ENCODE results near the gene PPP2R5E.
"Not testable (repeated sequence)": the region's sequence is repeated elsewhere in the genome, so short reads cannot be mapped to it uniquely, and the experiment has no call there.

Gene PPP2R5E

DNA sequence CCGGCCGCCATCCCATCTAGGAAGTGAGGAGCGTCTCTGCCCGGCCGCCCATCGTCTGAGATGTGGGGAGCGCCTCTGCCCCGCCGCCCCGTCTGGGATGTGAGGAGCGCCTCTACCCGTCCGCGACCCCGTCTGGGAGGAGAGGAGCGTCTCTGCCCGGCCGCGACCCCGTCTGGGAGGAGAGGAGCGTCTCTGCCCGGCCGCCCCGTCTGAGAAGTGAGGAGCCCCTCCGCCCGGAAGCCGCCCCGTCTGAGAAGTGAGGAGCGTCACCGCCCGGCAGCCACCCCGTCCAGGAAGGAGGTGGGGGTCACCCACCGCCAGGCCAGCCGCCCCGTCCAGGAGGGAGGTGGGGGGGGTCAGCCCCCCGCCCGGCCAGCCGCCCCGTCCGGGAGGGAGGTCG is 20.7 kb downstream of the PPP2R5E start:
- H3K27me3 ChIP-seq (ENCODE audit: control insufficient read depth, insufficient read depth, low read length); H3K4me1 ChIP-seq (ENCODE audit: control insufficient read depth, insufficient read depth, low read length): not testable (repeated sequence)
- WGBS (ENCODE audit: insufficient coverage, insufficient read length): no CpG with 5 or more reads among the region's 41 CpGs

GRCh38 chr14:63517354-63517753 is 25.8 kb downstream of the PPP2R5E start:
- Histone ChIP-seq H3K36me3 (ENCODE audit: control insufficient read depth, insufficient read depth, low read length) (no peaks in the 10 kb centered on the region), H3K27me3 (ENCODE audit: control insufficient read depth, insufficient read depth, low read length) (no peaks in the 10 kb centered on the region), H3K9me3 (ENCODE audit: control insufficient read depth, insufficient read depth, low read length) (no peaks in the 10 kb centered on the region), H3K27ac (ENCODE audit: low read length) (no peak overlapping the region), H3K4me3 (ENCODE audit: low read length) (no peak overlapping the region), H3K4me1 (ENCODE audit: control insufficient read depth, insufficient read depth, low read length) (no peaks in the 10 kb centered on the region)
- no CpG with 5 or more reads among the region's 2 CpGs for WGBS (ENCODE audit: insufficient coverage, insufficient read length)
- DNase-seq (ENCODE audit: low read depth, low spot score): no peak

More for the DNA sequence above, 20.7 kb downstream of the PPP2R5E start:
- H3K4me3 ChIP-seq (ENCODE audit: low read length); H3K36me3 ChIP-seq (ENCODE audit: control insufficient read depth, insufficient read depth, low read length); H3K9me3 ChIP-seq (ENCODE audit: control insufficient read depth, insufficient read depth, low read length); DNase-seq (ENCODE audit: low read depth, low spot score); H3K27ac ChIP-seq (ENCODE audit: low read length): not testable (repeated sequence)

- H3K9me3 ChIP-seq (ENCODE audit: control insufficient read depth, insufficient read depth, low read length): no peaks in the 10 kb centered on the region
- H3K4me3 ChIP-seq (ENCODE audit: low read length): no peak overlapping the region
- DNase-seq (ENCODE audit: low read depth, low spot score): no peak
- H3K27me3 ChIP-seq (ENCODE audit: control insufficient read depth, insufficient read depth, low read length): no peaks in the 10 kb centered on the region
- no CpG with 5 or more reads among the region's 4 CpGs for WGBS (ENCODE audit: insufficient coverage, insufficient read length)
- H3K27ac ChIP-seq (ENCODE audit: low read length): no peak overlapping the region
- H3K36me3 ChIP-seq (ENCODE audit: control insufficient read depth, insufficient read depth, low read length): no peaks in the 10 kb centered on the region
- no peaks in the 10 kb centered on the region for H3K4me1 ChIP-seq (ENCODE audit: control insufficient read depth, insufficient read depth, low read length)
These were observed 27.9 kb downstream of the PPP2R5E start for GRCh38 chr14:63515240-63515639.

DNA sequence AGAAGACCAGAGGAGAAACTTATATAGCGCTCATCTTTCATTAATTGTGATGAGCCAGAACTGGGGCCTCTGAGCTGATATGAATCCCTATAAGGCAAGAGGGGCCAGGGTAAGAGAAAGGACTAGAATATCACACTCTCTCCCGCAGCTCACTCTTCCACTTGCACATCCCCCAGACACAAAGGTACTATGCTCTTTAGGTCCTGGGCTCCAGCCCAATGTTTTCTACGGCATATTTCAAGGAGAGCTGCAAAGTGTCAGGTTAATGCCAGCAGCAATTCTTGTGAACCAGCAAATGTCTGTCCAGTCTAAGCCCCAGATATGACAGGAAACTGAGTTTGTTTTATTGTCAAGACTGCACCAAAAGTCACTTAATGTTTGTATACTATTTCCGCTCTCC is 29.4 kb downstream of the PPP2R5E start:
- Histone ChIP-seq H3K9me3 (ENCODE audit: control insufficient read depth, insufficient read depth, low read length) (no peaks in the 10 kb centered on the region), H3K27me3 (ENCODE audit: control insufficient read depth, insufficient read depth, low read length) (no peaks in the 10 kb centered on the region), H3K36me3 (ENCODE audit: control insufficient read depth, insufficient read depth, low read length) (no peaks in the 10 kb centered on the region), H3K4me1 (ENCODE audit: control insufficient read depth, insufficient read depth, low read length) (no peaks in the 10 kb centered on the region), H3K27ac (ENCODE audit: low read length) (no peak overlapping the region), H3K4me3 (ENCODE audit: low read length) (no peak overlapping the region)
- 100% methylated on average over 1 of the region's 4 CpGs for WGBS (ENCODE audit: insufficient coverage, insufficient read length)
- no peak for DNase-seq (ENCODE audit: low read depth, low spot score)

DNA sequence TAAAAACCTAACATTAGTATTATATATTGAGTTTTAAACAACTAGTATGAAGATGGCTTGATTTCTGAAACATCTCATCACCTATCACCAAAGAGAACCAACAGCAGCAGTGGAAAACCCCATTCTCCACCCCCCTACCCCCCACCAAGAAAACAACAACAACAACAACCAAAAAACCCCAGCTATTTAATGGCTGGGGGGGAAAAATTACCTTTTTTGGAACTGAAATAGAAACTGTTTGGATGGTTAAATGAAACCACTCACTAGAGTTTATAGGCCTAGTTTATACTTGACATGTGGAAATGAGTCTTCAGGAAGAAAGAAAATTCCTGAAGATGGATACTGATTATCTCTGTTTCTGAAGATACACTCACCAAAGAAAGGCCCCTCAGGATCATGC is 30.3 kb downstream of the PPP2R5E start:
- Histone ChIP-seq H3K27ac (ENCODE audit: low read length) (no peak overlapping the region), H3K27me3 (ENCODE audit: control insufficient read depth, insufficient read depth, low read length) (no peaks in the 10 kb centered on the region), H3K9me3 (ENCODE audit: control insufficient read depth, insufficient read depth, low read length) (no peaks in the 10 kb centered on the region), H3K36me3 (ENCODE audit: control insufficient read depth, insufficient read depth, low read length) (no peaks in the 10 kb centered on the region), H3K4me1 (ENCODE audit: control insufficient read depth, insufficient read depth, low read length) (no peaks in the 10 kb centered on the region), H3K4me3 (ENCODE audit: low read length) (no peak overlapping the region)
- DNase-seq (ENCODE audit: low read depth, low spot score): no peak

- DNase-seq (ENCODE audit: low read depth, low spot score): no peak
- H3K9me3 ChIP-seq (ENCODE audit: control insufficient read depth, insufficient read depth, low read length): no peaks in the 10 kb centered on the region
- no peaks in the 10 kb centered on the region for H3K4me1 ChIP-seq (ENCODE audit: control insufficient read depth, insufficient read depth, low read length)
- no peaks in the 10 kb centered on the region for H3K36me3 ChIP-seq (ENCODE audit: control insufficient read depth, insufficient read depth, low read length)
- H3K27me3 ChIP-seq (ENCODE audit: control insufficient read depth, insufficient read depth, low read length): no peaks in the 10 kb centered on the region
- H3K27ac ChIP-seq (ENCODE audit: low read length): no peak overlapping the region
- no peak overlapping the region for H3K4me3 ChIP-seq (ENCODE audit: low read length)
- WGBS (ENCODE audit: insufficient coverage, insufficient read length): no CpG with 5 or more reads among the region's 5 CpGs
These were observed 32.6 kb downstream of the PPP2R5E start for GRCh38 chr14:63510538-63510937.

- Histone ChIP-seq H3K4me1 (ENCODE audit: control insufficient read depth, insufficient read depth, low read length) (no peaks in the 10 kb centered on the region), H3K36me3 (ENCODE audit: control insufficient read depth, insufficient read depth, low read length) (no peaks in the 10 kb centered on the region), H3K4me3 (ENCODE audit: low read length) (no peak overlapping the region), H3K27me3 (ENCODE audit: control insufficient read depth, insufficient read depth, low read length) (no peaks in the 10 kb centered on the region), H3K27ac (ENCODE audit: low read length) (no peak overlapping the region), H3K9me3 (ENCODE audit: control insufficient read depth, insufficient read depth, low read length) (no peaks in the 10 kb centered on the region)
- DNase-seq (ENCODE audit: low read depth, low spot score): no peak
- WGBS (ENCODE audit: insufficient coverage, insufficient read length): no CpG with 5 or more reads among the region's 5 CpGs
These were observed 35.1 kb downstream of the PPP2R5E start for GRCh38 chr14:63508033-63508432.

DNA sequence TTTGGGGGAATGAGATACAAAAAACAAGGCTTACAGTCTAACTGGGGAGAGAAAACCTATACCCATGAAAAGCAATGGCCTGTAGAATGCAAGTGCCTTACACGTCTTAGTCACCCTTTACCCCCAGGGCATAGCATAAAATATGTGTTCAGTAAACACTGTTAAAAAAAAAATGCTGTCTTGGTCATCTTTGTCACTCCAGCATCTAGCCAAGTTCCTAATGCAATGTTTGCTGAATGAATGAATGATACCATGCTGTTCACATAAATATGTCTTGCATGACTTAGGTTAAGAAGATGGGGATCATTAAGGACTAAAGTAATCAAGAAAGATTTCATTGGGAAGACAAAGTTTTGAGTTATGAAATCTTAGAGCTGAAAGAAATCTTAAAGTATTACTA is 38.5 kb downstream of the PPP2R5E start:
- Histone ChIP-seq H3K36me3 (ENCODE audit: control insufficient read depth, insufficient read depth, low read length) (no peaks in the 10 kb centered on the region), H3K4me1 (ENCODE audit: control insufficient read depth, insufficient read depth, low read length) (no peaks in the 10 kb centered on the region), H3K27me3 (ENCODE audit: control insufficient read depth, insufficient read depth, low read length) (no peaks in the 10 kb centered on the region), H3K9me3 (ENCODE audit: control insufficient read depth, insufficient read depth, low read length) (no peaks in the 10 kb centered on the region), H3K4me3 (ENCODE audit: low read length) (no peak overlapping the region), H3K27ac (ENCODE audit: low read length) (no peak overlapping the region)
- no CpG with 5 or more reads among the region's 1 CpG for WGBS (ENCODE audit: insufficient coverage, insufficient read length)
- no peak for DNase-seq (ENCODE audit: low read depth, low spot score)

GRCh38 chr14:63501429-63501828 is 41.7 kb downstream of the PPP2R5E start:
- no CpG with 5 or more reads among the region's 3 CpGs for WGBS (ENCODE audit: insufficient coverage, insufficient read length)
- Histone ChIP-seq H3K27me3 (ENCODE audit: control insufficient read depth, insufficient read depth, low read length) (no peaks in the 10 kb centered on the region), H3K36me3 (ENCODE audit: control insufficient read depth, insufficient read depth, low read length) (no peaks in the 10 kb centered on the region), H3K27ac (ENCODE audit: low read length) (no peak overlapping the region), H3K4me1 (ENCODE audit: control insufficient read depth, insufficient read depth, low read length) (no peaks in the 10 kb centered on the region), H3K9me3 (ENCODE audit: control insufficient read depth, insufficient read depth, low read length) (no peaks in the 10 kb centered on the region), H3K4me3 (ENCODE audit: low read length) (no peak overlapping the region)
- DNase-seq (ENCODE audit: low read depth, low spot score): no peak

DNA sequence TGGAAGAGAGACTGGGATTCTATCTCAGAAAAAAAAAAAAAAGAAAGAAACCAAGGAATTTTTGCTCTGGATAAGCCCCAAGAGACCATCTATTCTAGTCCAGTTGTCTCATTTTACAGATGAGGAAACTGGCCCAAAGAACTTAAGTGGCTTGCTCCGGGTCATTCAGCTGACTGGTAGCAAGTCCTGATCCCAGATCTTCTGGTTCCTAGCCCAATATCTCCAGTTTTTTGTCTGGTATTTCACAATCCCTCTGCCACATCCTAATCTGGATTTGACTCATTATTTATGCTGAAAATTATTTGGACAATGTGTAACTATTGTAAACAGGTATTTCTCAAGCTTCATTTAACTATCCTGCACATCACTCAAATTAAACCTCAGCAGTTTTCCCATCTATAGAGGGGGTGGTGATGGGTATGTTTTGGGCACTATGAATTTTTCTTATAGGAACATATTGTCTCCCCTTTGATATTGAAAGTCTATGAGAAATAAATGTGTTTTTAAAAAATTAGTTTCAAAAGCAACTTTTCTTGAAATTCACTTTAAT is 43.4 kb downstream of the PPP2R5E start:
- no peaks in the 10 kb centered on the region for H3K9me3 ChIP-seq (ENCODE audit: control insufficient read depth, insufficient read depth, low read length)
- H3K27me3 ChIP-seq (ENCODE audit: control insufficient read depth, insufficient read depth, low read length): no peaks in the 10 kb centered on the region
- no peak overlapping the region for H3K27ac ChIP-seq (ENCODE audit: low read length)
- H3K4me3 ChIP-seq (ENCODE audit: low read length): no peak overlapping the region
- no peaks in the 10 kb centered on the region for H3K4me1 ChIP-seq (ENCODE audit: control insufficient read depth, insufficient read depth, low read length)
- H3K36me3 ChIP-seq (ENCODE audit: control insufficient read depth, insufficient read depth, low read length): no peaks in the 10 kb centered on the region
- WGBS (ENCODE audit: insufficient coverage, insufficient read length): no CpG with 5 or more reads among the region's 1 CpG
- DNase-seq (ENCODE audit: low read depth, low spot score): no peak

DNA sequence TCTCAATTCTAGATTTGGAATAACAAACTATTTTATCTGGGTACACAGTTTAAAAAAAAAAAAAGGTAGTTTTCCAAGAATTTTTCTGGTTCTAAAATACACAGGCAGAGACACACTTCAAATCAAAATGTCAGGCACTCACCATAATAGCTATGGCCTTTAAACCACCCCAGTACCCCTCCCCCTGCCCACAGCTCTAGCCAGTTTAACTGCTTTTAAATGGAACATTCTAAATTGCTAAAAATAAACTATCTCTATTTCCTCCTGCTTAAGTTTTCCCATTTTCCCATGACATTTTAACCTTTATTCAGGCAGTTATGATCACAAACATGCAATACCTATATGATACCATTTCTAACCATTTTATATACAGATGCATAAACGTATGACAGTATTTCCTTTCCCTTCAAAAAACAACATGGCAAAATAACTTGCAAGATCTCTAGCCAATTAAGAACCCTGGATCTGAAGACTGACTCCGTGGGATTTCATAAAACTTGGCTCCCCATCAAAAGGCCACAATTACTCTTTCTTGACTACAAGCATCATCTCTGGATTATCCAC is 46.3 kb downstream of the PPP2R5E start:
- Histone ChIP-seq H3K9me3 (ENCODE audit: control insufficient read depth, insufficient read depth, low read length) (no peaks in the 10 kb centered on the region), H3K4me1 (ENCODE audit: control insufficient read depth, insufficient read depth, low read length) (peaks cover 3% of the 10 kb centered on the region; the same call in 1 of the 2 replicates), H3K27me3 (ENCODE audit: control insufficient read depth, insufficient read depth, low read length) (no peaks in the 10 kb centered on the region), H3K4me3 (ENCODE audit: low read length) (no peak overlapping the region), H3K36me3 (ENCODE audit: control insufficient read depth, insufficient read depth, low read length) (no peaks in the 10 kb centered on the region), H3K27ac (ENCODE audit: low read length) (no peak overlapping the region)
- no peak for DNase-seq (ENCODE audit: low read depth, low spot score)
- WGBS (ENCODE audit: insufficient coverage, insufficient read length): no CpG with 5 or more reads among the region's 2 CpGs

Data from iPS DF 6.9 (cell line).